Natural killer cell (primary cell): ENCODE data around the gene MED12L. TPM values are rescaled to one million over a fixed set of nuclear protein-coding genes. Genes with fewer than 3 reads are reported as not detected.

ENCODE experiments used
- ATAC-seq, 3 donors: fragments of 150-1000 bp in 2 of 3; fragments of 200-7000 bp in 1 of 3; cut with Tn5 transposase; 1 replicate in 1 of 3; 2 replicates in 2 of 3; pipeline ENCODE4 v1.10.0; 2021; ENCODE audit warnings: mild to moderate bottlenecking in 2 of 3, moderate library complexity in 2 of 3
- DNase-seq, 2 donors: peaks; one replicate each; pipeline versions ENCODE4 v3.0.0 to v3.0.0-alpha.2; 2013 to 2021; ENCODE audit warnings: mixed read lengths in 1 of 2
- H3K27ac ChIP-seq: one replicate; pipeline ENCODE4 v1.5.1; 2013; ENCODE audit warnings: mild to moderate bottlenecking, low read length
- H3K27me3 ChIP-seq: one replicate; pipeline ENCODE4 v1.6.1; 2013; ENCODE audit warnings: low read length; ENCODE audit not compliant: control insufficient read depth, insufficient read depth
- H3K36me3 ChIP-seq: one replicate; pipeline ENCODE4 v1.6.1; 2013; ENCODE audit warnings: low read length; ENCODE audit not compliant: control insufficient read depth, insufficient read depth
- H3K4me1 ChIP-seq: one replicate; pipeline ENCODE4 v1.6.1; 2013; ENCODE audit warnings: low read length; ENCODE audit not compliant: control insufficient read depth, insufficient read depth
- H3K4me3 ChIP-seq: one replicate; pipeline ENCODE4 v1.5.1; 2013; ENCODE audit warnings: low read length
- H3K9me3 ChIP-seq: one replicate; pipeline ENCODE4 v1.6.1; 2013; ENCODE audit warnings: low read length; ENCODE audit not compliant: control insufficient read depth, insufficient read depth
- H3K27ac Mint-ChIP-seq, 2 donors: one replicate each; pipeline ENCODE4 v1.8.0; 2022; ENCODE audit warnings: mild to moderate bottlenecking in 2 of 2, mixed read lengths in 2 of 2, moderate library complexity in 1 of 2
- H3K27me3 Mint-ChIP-seq, 2 donors: one replicate each; pipeline ENCODE4 v1.8.0; 2022; ENCODE audit warnings: low read depth in 2 of 2, mixed read lengths in 2 of 2
- H3K36me3 Mint-ChIP-seq: one replicate; pipeline ENCODE4 v1.8.0; 2022; ENCODE audit warnings: mixed read lengths
- H3K4me1 Mint-ChIP-seq, 2 donors: one replicate each; pipeline ENCODE4 v1.8.0; 2022; ENCODE audit warnings: mixed read lengths in 2 of 2
- H3K4me3 Mint-ChIP-seq: one replicate; pipeline ENCODE4 v1.8.0; 2022; ENCODE audit warnings: mild to moderate bottlenecking, moderate library complexity, mixed read lengths
- H3K9me3 Mint-ChIP-seq, 2 donors: one replicate each; pipeline ENCODE4 v1.8.0; 2022; ENCODE audit warnings: mixed read lengths in 2 of 2
- CTCF ChIP-seq: fragments of 200-600 bp; IDR thresholded peaks from one replicate; pipeline ENCODE4 v1.8.0; 2022; ENCODE audit warnings: antibody characterized with exemption
- WGBS: methylation state at CpG from one replicate; pipeline ENCODE4 v1.1.7; 2013; ENCODE audit warnings: missing lambda C conversion rate; ENCODE audit not compliant: insufficient coverage; 5-methylcytosine and 5-hydroxymethylcytosine counted together
- intact Hi-C: fragments of 100-400 bp; cut with micrococcal nuclease; formaldehyde crosslinking; loops from one replicate; pipeline ENCODE4 v1.14.2; 2022
- total RNA-seq, 4 donors: library from RNA; stranded (reverse); fragments of 120-200 nt in 1 of 4; gene quantifications; one replicate each; pipeline versions ENCODE4 v1.2.3 to v1.2.4, GENCODE V29; 2013 to 2022

The MED12L gene
- total RNA-seq, 3 donors from 2014 or later (not counting 1 experiment from before 2014, with no cell fraction given), result 3.0 to 6.5 (median 3.0) TPM

- DNase-seq, result no peak
- Histone ChIP-seq H3K4me3 (no peak overlapping the region), H3K36me3 (no peaks in the 10 kb centered on the region), H3K9me3 (no peaks in the 10 kb centered on the region), H3K27me3 (no peaks in the 10 kb centered on the region), H3K27ac (no peak overlapping the region), H3K4me1 (peaks cover 4% of the 10 kb centered on the region)
- no peak for ATAC-seq
- peaks cover 0 to 2% of the 10 kb centered on the region in 2 donors for H3K27me3 Mint-ChIP-seq
- H3K36me3 Mint-ChIP-seq, result no peaks in the 10 kb centered on the region
- H3K4me1 Mint-ChIP-seq, result peaks cover 21 to 24% of the 10 kb centered on the region in 2 donors
- no peak for TF ChIP-seq CTCF
- intact Hi-C loops, result no loop called here
- 88% methylated on average over 4 of the region's 4 CpGs for WGBS
- H3K9me3 Mint-ChIP-seq, result no peaks in the 10 kb centered on the region
- H3K27ac Mint-ChIP-seq, result no peak overlapping the region
- H3K4me3 Mint-ChIP-seq, result no peak overlapping the region
These were observed 127.7 kb downstream of the MED12L start for GRCh38 chr3:151213151-151213550.

GRCh38 chr3:151213881-151214280 is 128.4 kb downstream of the MED12L start:
- no peak for DNase-seq
- no peak overlapping the region for H3K27ac Mint-ChIP-seq
- H3K9me3 Mint-ChIP-seq, result no peaks in the 10 kb centered on the region
- H3K36me3 Mint-ChIP-seq, result no peaks in the 10 kb centered on the region
- no peak for ATAC-seq
- Histone ChIP-seq H3K27me3 (no peaks in the 10 kb centered on the region), H3K36me3 (no peaks in the 10 kb centered on the region), H3K4me3 (no peak overlapping the region), H3K4me1 (peaks cover 4% of the 10 kb centered on the region), H3K9me3 (no peaks in the 10 kb centered on the region), H3K27ac (no peak overlapping the region)
- intact Hi-C loops, result no loop called here
- H3K4me3 Mint-ChIP-seq, result no peak overlapping the region
- H3K27me3 Mint-ChIP-seq, result peaks cover 0 to 2% of the 10 kb centered on the region in 2 donors
- WGBS, result 98% methylated on average over 5 of the region's 5 CpGs
- peaks cover 17 to 22% of the 10 kb centered on the region in 2 donors for H3K4me1 Mint-ChIP-seq
- no peak for TF ChIP-seq CTCF

- Histone ChIP-seq H3K4me1 (peaks cover 4% of the 10 kb centered on the region), H3K36me3 (no peaks in the 10 kb centered on the region), H3K4me3 (no peak overlapping the region), H3K9me3 (no peaks in the 10 kb centered on the region), H3K27ac (no peak overlapping the region), H3K27me3 (no peaks in the 10 kb centered on the region)
- no peak overlapping the region for H3K27ac Mint-ChIP-seq
- no peaks in the 10 kb centered on the region for H3K9me3 Mint-ChIP-seq
- no CpG with 5 or more reads among the region's 1 CpG for WGBS
- no peak for DNase-seq
- H3K27me3 Mint-ChIP-seq, result peaks cover 0 to 2% of the 10 kb centered on the region in 2 donors
- H3K4me3 Mint-ChIP-seq, result no peak overlapping the region
- peaks cover 13 to 17% of the 10 kb centered on the region in 2 donors for H3K4me1 Mint-ChIP-seq
- no peaks in the 10 kb centered on the region for H3K36me3 Mint-ChIP-seq
- TF ChIP-seq CTCF, result no peak
- intact Hi-C loops, result no loop called here
- no peak for ATAC-seq
These were observed 129.0 kb downstream of the MED12L start for GRCh38 chr3:151214459-151214858.
